ENCODE measurements around the gene ROBO4. TPM values are rescaled to one million over a fixed set of nuclear protein-coding genes. Genes with fewer than 3 reads are reported as not detected.

The ROBO4 gene
- total RNA-seq, 1 donor from 2014 or later, result 6.3 TPM

- Histone ChIP-seq H3K4me3 (ENCODE audit: low read depth, low read length) (no peak overlapping the region), H3K36me3 (ENCODE audit: control insufficient read depth, insufficient read depth, low read length) (no peaks in the 10 kb centered on the region), H3K27me3 (ENCODE audit: control insufficient read depth, insufficient read depth, low read length) (peaks cover 24% of the 10 kb centered on the region)
- no peak for DNase-seq (ENCODE audit: low read depth)
- TF ChIP-seq, protein P1, sequence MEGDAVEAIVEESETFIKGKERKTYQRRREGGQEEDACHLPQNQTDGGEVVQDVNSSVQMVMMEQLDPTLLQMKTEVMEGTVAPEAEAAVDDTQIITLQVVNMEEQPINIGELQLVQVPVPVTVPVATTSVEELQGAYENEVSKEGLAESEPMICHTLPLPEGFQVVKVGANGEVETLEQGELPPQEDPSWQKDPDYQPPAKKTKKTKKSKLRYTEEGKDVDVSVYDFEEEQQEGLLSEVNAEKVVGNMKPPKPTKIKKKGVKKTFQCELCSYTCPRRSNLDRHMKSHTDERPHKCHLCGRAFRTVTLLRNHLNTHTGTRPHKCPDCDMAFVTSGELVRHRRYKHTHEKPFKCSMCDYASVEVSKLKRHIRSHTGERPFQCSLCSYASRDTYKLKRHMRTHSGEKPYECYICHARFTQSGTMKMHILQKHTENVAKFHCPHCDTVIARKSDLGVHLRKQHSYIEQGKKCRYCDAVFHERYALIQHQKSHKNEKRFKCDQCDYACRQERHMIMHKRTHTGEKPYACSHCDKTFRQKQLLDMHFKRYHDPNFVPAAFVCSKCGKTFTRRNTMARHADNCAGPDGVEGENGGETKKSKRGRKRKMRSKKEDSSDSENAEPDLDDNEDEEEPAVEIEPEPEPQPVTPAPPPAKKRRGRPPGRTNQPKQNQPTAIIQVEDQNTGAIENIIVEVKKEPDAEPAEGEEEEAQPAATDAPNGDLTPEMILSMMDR (IDR thresholded peaks at IDR 0.05; ENCODE audit: insufficient read depth, low read length, poor library complexity, severe bottlenecking), result no peak
Observed at GRCh38 chr11:124835918-124836317, 61.7 kb downstream of the ROBO4 start.

- Histone ChIP-seq H3K36me3 (ENCODE audit: control insufficient read depth, insufficient read depth, low read length) (no peaks in the 10 kb centered on the region), H3K4me3 (ENCODE audit: low read depth, low read length) (no peak overlapping the region), H3K27me3 (ENCODE audit: control insufficient read depth, insufficient read depth, low read length) (peaks cover 16% of the 10 kb centered on the region)
- TF ChIP-seq, protein P1 (IDR thresholded peaks at IDR 0.05; ENCODE audit: insufficient read depth, low read length, poor library complexity, severe bottlenecking), result no peak
- DNase-seq (ENCODE audit: low read depth), result no peak
Observed at GRCh38 chr11:124834526-124835180, 63.0 kb downstream of the ROBO4 start.

Other genes starting within 250 kb of the ROBO4 start
- gene SIAE, start 224.1 kb downstream of the ROBO4 start, total RNA-seq, result 9.4 and 10.3 TPM in 2 replicates
- 14.1 and 15.8 TPM in 2 replicates for gene SPA17, start 224.0 kb downstream of the ROBO4 start, total RNA-seq
- gene NRGN, start 157.9 kb downstream of the ROBO4 start, total RNA-seq, result not detected in 2 replicates
- 0.50 TPM in 1 of 2 replicates, not detected in the other for gene VSIG2, start 145.6 kb downstream of the ROBO4 start, total RNA-seq
- 10.3 and 10.4 TPM in 2 replicates for gene ESAM, start 135.6 kb downstream of the ROBO4 start, total RNA-seq
- 8.0 and 16.0 TPM in 2 replicates for gene MSANTD2, start 97.5 kb downstream of the ROBO4 start, total RNA-seq
- 57.0 and 70.2 TPM in 2 replicates for gene ROBO3, start 32.4 kb downstream of the ROBO4 start, total RNA-seq
- not detected in 2 replicates for gene HEPN1, start 21.4 kb upstream of the ROBO4 start, total RNA-seq
- gene HEPACAM, start 38.2 kb upstream of the ROBO4 start, total RNA-seq, result 0.14 and 0.17 TPM in 2 replicates
- gene CCDC15, start 56.3 kb upstream of the ROBO4 start, total RNA-seq, result 1.4 and 3.1 TPM in 2 replicates
- gene SLC37A2, start 165.4 kb upstream of the ROBO4 start, total RNA-seq, result 0.68 and 1.8 TPM in 2 replicates
- gene TMEM218, start 213.8 kb upstream of the ROBO4 start, total RNA-seq, result 19.6 and 28.3 TPM in 2 replicates